GM03348 (cell line): ENCODE data around the gene CD2AP.
"Not testable (repeated sequence)": the region's sequence is repeated elsewhere in the genome, so short reads cannot be mapped to it uniquely, and the experiment has no call there.

Experiments
- DNase-seq: peaks from one replicate; pipeline ENCODE4 v3.0.0; 2012; ENCODE audit warnings: low spot score

Gene CD2AP

DNA sequence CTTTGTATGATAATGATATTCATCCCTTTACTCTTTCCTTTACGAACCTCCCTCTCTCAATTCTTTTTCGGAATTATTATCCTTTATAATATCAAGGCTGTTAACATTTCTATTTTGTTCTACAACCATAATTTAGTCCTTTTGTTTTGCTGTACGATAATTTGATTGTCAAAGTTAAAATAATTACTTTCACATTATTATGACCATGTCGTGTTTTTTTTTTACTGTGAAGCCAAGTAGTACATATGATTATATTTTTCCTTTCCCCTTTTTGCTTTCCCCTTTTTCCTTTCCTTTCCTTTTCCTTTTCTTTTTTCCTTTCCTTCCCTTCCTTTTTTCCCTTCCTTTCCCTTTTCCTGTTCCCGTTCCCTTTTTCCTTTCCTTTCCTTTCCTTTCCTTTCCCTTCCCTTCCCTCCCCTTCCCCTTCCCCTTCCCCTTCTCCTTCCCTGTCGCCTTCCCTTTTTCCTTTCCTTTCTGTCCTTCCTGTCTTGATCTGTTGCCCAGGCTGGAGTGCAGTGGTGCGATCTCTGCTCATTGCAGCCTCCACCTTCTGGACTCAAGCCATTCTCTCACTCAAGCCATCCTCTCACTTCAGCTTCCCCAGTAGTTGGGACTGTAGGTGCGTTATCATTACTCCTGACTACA lies 19.5 kb downstream of the CD2AP start:
- DNase-seq = no peak

DNA sequence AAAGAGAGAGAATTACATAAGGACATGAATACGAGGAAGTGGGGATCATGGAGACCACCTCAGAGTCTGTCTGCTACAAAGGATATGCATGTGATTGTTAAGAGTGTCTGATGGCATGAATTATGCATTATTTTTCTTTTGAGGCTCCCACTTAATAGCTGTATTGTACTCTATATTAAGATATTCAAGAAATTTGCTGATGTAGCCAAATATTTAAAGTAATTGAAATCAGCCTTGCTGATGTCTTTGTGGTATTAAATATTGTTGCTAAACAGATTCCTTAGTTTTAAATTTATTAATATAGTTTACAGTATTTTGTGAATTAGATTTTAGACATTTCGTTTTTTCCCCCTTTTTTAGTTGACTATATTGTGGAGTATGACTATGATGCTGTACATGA lies 25.3 kb downstream of the CD2AP start:
- DNase-seq = no peak

DNA sequence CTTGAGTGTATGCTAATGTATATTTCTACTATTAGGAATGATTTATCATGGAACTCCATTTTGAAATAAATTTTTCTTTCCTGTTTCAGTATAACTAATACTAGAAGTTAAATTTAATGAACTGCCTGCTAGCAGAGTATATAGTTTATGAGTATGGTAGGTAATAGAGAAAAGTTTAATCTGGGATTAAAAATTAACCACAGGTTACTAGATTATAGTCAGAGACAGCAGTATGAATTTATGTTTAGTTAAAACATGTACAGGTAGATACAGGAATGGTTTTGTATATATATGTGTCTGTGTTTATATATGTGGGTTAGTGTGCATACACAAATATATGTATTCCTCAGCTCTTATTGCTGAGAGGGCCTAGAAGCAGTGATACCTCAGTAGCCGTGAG lies 32.3 kb downstream of the CD2AP start:
- DNase-seq = no peak

DNA sequence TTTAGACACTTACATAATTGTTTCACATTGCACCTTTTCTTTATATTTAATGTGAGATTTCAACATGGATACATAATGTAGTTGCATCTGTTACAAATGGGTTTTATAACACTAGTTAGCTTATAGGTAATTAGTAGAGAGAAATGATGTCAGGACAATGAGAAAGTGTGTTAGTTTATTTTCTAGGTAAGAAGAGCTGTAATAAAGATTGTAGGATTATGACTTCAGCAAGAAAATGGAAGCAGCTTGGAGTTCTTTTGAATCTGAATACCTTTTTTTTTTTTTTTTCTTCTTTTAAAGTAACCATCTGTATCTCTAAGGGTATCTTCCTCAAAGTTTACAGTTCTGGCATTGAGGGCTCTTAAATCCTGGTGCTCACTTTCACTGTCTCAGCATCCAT lies 35.3 kb downstream of the CD2AP start:
- no peak for DNase-seq

DNA sequence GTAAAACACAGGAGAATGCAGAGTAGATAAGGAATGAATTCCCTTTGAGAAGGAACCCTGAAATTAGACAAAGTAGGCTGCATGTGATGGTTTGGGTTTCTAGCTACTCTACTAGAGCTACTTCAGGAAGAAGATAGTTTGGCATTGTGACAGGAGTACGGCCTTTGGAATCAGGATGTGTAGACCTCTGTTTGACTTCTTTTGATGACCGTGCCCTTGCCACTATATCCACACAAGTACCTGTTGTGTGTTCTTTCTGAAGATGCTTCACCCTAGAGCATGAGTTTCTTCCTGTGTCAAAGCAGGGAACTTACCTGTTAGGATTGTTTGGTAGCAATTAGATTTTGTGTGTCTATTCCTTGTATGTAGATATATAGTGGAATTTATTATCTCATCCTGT lies 41.7 kb downstream of the CD2AP start:
- no peak for DNase-seq

DNA sequence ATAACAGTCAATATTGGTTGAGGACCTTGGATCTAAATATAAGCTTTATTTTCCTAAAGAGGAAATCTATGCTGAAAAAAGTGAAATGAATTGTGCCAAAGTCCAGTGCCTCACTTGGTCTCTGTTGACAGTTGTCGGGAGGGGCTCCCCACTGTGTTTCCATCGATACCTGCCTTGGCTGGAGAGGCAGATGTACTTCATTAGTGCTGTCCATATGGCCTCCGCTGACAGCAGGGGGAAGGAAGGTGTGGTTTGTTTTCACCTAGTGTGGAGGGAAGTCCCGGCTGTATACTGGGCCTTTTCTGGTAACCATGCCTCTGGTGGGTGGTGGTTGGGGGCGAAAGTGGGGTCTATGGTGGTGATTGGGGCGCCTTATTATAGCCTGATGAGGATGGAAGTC lies 42.7 kb downstream of the CD2AP start:
- no peak for DNase-seq

DNA sequence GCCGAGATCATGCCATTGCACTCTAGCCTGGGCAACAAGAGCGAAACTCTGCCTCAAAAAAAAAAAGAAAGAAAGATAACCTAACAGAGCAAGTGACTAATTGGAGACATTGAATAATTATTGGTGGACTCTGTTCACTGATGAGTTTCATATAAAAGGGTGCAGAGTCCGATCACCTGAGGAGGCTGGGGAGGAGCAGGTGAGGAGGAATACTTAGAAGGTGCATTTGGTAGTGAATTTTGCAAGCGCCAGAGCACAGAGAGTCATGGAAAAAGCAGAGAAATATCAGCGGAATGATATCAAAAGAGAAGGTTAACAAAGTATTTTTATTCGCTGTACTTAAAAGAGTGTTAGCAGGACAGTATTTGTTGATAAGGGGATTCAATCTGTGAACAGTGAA lies 44.4 kb downstream of the CD2AP start:
- no peak for DNase-seq

DNA sequence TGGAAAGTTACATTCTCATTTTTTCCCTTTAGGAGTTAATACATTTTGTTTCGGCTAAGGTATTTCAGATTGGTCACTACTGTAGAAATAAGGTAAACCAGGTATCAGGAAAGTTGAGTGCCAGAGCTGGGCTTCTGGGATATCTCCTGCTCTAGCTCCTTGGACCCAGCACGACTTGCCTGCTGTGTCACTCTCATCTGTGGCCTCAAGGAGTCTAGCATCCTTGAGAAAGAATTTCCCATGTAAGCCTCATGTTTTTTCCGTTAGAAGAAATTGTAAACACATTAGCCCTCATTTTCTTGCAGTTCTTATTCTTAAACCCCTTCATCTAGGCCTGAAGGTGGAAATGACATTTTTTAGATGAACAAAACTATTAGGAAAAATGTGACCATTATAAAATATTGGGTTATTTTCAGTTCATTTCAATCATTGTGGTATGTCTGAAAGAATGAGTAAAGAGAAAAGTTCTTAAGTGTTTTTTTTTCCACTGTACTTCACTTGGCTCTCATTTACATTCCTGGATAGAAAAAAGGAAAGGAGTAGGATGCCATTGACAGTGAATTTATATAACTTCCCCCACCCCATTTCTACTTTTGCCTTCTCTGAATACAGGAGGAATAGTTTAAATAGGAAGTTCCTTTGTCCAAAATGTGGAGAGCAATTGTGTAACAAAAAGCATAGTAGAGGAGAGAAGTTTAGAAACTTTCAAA lies 46.7 kb downstream of the CD2AP start:
- peak; percentile 28 for DNase-seq

DNA sequence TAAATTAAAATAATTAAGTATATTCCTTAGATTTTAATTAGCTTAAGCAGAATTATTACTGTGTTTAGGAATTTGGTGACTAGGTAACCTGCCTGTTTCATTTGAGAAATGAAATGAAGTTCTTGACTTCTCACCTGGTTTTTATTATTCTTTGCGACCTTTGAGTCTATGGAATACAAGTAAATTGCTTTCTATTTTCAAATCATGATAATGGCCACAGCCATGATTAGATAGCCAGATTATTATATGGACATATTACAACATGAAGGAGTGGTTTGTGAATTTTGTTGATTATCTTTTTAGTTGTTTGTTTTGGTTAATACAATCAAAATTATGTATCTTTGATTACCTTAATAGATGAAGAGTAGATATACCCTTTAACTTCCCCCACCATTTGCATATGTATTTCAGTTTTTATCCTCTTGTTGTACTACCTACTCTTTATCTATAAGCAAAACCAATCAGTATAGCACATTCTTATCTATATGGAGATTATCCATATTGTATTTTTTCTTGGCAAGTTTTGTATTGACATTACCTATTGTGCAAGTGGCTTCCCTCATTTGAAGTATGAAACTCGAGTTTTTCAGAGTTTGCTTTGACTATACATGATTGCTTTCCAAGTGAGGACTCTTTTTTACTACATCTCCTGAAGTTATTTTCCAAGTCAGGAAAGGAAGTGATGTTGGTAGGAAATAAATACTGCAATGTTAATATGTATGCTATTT lies 47.9 kb downstream of the CD2AP start:
- no peak for DNase-seq

DNA sequence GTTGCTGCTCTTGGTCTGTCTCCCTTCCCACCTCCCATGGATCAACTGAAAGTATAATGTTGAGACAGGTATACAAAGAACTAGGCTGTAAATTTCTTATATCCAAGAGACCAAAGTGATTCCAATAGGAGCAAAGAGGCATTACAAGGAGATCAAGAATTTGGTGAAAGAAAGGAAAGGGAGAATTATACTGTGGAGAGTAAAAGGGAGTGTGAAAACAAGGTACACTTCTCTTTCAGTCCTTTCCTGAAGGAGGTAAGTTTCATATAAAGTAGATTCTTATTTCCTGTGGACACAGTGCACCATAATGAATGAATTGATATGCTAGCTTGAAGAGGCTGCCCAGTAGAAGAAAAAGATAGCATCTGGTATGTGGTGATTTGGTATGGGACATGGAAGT lies 49.7 kb downstream of the CD2AP start:
- no peak for DNase-seq

DNA sequence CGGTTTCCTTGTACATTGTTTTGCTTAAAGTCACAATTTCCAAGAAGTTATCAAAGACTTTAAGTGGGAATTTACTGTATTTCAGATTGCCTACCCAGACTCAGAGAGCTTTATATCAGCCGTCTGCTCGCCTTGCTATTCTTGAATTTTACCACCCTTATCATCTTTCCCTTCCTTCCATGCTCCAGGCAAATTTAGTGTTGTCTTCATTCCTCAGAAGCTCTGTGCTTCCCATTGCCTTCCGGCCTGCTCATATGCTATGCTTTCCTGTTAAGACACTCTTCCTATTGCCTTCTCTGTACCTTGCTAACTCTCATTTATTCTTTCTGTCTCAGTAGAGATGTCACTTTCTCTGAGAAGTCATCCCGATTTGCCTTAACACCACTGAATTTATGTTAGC lies 52.1 kb downstream of the CD2AP start:
- DNase-seq = no peak

DNA sequence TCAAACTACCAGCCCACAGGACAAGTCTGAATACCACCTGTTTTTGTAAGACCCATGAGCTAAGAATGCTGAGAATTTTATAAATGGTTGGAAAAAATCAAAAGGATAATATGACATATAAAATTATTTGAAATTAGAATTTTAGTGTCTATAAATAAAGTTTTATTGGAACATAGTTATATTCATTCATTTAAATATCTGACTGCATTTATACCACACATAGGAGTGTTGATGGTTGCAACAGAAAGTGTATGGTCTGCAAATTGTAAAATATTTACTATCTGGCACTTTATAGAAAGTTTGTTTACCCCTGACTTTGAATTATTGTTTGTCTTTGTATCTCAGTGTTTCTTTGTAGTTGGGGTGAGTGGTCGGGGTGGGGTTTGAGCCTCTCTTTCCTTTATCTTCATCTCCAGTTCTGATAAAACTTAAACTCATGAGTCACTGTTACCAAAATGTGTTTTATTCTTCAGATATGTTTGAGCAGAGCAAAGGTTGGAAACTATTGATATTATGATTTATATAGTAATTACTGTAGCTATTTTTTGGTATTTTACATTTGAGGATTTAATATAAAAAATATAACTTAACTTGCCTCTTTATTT lies 55.5 kb downstream of the CD2AP start:
- DNase-seq = no peak

DNA sequence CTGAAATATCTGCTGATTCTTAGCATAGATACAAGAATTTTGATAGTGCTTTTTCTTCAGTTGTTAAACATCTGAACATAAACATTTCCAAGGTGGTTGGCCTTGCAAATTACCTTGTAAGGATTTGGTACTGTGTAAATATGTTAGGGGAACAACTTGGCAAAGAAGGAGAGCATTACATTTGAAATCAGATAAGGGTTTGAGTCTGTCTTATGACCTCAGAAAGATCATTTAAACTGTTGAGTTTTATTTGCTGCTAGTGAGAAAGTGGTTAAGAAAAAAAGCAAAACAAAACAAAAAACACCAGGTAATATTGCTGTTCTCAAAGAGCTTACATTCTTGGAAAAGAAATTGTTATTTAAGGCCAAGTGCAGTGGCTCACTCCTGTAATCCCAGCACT lies 56.5 kb downstream of the CD2AP start:
- no peak for DNase-seq

DNA sequence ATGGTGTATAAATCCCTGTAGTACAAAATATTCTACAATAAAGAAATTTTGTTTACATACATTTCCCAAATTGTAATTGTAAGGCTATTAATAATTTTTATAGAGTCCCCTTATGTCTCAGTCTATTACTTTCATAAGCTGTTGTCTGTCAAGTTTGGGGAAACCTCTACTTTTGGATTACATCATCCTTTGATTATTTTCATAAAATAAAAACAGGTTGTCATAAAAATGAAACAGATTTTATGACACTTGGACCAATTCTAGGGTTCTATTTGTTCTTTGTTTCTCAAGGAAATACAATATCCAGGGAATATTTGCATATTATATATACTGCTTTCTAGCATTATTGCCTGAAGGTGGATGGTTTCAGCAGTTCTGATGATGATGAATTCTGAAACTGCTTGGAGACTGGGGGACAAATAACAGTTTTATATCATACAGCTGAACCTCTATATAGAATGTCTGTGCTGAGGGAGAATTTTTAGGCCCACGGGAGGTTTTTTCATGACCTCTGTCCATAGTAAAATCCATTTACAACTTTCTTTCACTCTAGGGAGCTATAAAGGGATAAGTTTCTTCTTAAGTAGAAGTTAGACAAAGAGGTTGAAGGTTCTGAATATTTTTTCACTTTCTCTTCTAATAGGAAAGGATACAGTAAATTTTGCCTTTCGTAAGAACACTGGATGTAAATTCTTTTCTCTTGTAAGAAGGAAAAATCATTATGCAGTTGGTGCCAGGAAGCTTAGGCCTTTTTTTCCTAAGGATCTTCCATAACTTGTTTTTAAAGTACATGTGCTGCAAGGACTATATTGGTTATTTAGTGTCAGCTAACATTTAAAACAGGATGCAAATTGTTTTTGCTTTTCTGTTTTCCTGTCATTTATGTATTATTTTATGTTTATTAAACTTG lies 58.0 kb downstream of the CD2AP start:
- DNase-seq = no peak

DNA sequence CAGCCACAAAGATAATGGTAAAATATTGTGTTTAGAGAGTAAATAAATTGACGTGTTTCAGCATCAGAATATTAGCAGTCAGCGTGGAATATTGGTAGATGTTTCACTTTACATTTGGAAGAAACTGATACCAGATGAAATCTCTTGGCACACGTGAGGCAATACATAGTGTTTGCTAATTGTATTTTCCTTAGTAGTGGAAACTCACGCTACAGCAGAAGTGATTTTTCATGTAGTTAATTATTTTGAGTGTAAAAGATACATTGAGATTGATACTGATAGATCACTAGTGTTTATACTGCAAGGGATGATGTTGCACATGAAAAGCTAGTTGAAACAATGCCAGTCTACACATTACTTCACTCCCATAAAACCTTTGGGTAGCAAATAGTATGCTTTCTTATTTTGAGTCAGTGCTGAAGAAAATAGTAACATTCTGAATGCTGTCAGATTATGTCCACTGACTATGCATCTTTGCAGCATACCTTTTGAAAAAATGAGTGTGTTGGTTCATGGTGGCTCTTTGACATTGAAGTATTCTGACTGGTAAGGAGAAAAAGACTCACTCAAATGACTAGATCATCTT lies 59.3 kb downstream of the CD2AP start:
- no peak for DNase-seq

DNA sequence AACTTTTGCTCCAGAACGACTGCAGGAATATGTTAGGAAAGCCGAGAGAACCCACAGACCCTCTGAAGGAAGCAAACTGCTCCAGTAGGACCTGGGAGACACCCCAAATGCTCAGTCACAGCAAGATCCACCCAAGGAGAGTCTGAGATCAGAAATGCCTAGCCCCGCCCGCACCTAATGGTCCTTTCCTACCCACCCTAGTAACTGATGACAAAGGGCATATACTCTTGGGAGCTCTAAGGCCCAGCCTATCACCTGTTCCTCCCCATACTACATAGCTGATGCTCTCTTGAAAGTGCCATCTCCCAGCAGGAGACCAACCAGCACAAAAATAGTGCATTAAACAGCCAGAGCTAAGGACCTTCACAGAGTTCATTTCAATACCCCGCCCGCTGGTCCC lies 67.6 kb downstream of the CD2AP start:
- DNase-seq = no peak

DNA sequence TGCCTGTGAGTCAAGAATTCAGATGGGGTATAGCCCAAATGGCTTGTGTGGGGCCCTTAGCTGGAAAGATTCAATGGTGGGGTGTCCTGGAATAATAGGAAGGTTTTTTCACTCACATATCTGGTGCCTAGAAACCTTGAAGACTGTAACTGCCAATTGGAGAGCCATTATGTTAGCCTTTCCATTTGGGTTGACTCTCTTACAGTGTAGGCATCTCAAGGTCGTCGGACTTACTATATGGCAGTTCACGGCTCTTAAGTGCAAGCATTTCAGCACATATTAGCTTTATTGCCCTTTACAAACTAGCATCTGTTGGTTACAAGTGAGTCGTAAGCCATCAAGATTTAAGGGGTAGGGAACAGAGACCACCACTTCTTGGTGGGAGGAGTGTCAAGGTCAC lies 74.1 kb downstream of the CD2AP start:
- no peak for DNase-seq

DNA sequence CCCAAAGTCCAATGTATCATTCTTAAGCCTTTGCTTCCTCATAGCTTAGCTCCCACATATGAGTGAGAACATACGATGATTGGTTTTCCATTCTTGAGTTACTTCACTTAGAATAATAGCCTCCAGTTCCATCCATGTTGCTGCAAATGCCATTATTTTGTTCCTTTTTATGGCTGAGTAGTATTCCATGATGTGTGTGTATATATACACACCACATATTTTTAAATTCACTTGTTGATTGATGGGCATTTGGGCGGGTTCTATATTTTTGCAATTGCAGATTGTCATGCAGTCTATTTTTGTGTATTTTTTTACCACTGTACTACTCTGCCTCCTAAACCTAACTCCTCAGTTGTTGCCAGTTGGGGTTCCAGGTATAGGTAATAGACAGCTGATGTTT lies 74.7 kb downstream of the CD2AP start:
- DNase-seq = no peak

DNA sequence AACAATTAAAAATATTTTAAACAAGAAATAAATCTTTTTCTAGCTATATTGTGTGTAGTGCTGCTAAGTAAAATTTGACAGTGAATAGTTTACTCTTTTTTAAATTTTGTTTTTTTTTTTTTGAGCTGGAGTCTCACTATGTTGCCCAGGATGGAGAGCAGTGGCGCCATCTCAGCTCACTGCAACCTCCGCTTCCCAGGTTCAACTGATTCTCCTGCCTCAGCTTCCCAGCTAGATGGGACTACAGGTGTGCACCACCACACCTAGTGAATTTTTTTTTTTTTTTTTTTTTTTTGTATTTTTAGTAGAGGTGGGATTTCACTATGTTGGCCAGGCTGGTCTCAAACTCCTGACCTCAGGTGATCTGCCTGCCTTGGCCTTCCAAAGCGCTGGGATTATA lies 75.7 kb downstream of the CD2AP start:
- DNase-seq = not testable (repeated sequence)

DNA sequence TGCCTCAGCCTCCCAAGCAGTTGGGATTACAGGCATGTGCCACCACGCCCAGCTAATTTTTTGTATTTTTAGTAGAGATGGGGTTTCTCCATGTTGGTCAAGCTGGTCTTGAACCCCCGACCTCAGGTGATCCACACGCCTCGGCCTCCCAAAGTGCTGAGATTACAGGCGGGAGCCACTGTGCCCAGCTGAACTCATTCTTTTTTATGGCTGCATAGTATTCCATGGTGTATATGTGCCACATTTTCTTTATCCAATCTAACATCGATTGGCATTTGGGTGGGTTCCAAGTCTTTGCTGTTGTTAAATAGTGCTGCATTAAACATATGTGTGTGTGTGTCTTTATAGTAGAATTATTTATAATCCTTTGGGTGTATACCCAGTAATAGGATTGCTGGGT lies 78.9 kb downstream of the CD2AP start:
- DNase-seq = not testable (repeated sequence)

DNA sequence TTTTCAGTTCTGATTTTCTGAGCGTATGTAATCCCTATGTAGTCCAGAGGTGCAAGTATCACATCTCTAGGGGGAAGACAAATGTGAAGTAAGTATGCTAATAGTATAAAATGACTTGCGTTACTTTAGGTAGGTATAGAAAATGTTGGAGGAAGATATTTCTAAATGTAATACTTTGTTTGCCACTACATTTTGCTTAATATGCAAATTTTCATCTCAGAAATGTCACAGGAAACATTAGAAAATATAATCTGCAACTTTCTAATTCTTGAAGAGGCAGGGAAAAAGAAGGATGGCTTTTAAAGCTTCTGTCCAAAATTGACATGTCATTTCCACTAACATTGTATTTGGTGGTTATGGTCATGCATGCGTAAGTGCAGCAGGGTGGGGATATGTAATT lies 85.6 kb downstream of the CD2AP start:
- DNase-seq = no peak

DNA sequence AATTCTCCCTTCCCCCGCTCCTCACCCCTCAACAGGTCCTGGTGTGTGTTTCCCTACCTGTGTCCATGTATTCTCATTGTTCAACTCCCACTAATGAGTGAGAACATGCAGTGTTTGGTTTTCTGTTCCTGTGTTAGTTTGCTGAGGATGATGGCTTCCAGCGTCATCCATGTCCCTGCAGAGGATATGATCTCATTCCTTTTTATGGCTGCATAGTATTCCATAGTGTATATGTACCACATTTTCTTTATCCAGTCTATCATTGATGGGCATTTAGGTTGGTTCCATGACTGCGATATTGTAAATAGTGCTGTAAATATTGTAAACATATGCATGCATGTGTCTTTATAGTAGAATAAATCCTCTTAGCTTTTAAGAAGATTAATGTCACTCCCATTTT lies 89.0 kb downstream of the CD2AP start:
- DNase-seq = not testable (repeated sequence)
